K562 (cell line): ENCODE data around the gene GATAD2B. TPM values are rescaled to one million over a fixed set of nuclear protein-coding genes. Genes with fewer than 3 reads are reported as not detected.

ENCODE experiments used
- GATAD2A ChIP-seq: fragments of 450-650 bp; IDR thresholded peaks from 2 replicates; pipeline ENCODE4 v1.6.1; 2017
- MLLT1 ChIP-seq, 2 experiments: fragments of 450-650 bp; IDR thresholded peaks; 2 replicates each; pipeline ENCODE4 v1.6.1; 2016
- NR4A1 ChIP-seq, 2 experiments: fragments of 250-450 bp in 1 of 2; fragments of 450-650 bp in 1 of 2; sonication (Bioruptor Pico) in 1 of 2; IDR thresholded peaks; 2 replicates each; pipeline versions ENCODE4 v1.4.0 to v1.6.1; 2016 to 2020; ENCODE audit warnings: mild to moderate bottlenecking in 2 of 2, missing compliant biosample characterization in 1 of 2, missing genetic modification characterization in 1 of 2, moderate library complexity in 1 of 2
- PRPF4 ChIP-seq: fragments of 200-400 bp; formaldehyde crosslinking; IDR thresholded peaks from one replicate; pipeline ENCODE4 v1.6.1; 2017; ENCODE audit warnings: low read length, low read depth, mild to moderate bottlenecking; ENCODE audit not compliant: insufficient read depth, poor library complexity, severe bottlenecking
- STAG1 ChIP-seq: sonication (generic); formaldehyde crosslinking; IDR thresholded peaks from 2 replicates; pipeline ENCODE4 v1.5.0; 2020; ENCODE audit warnings: missing genetic modification reagents, borderline replicate concordance
- ZBTB33 ChIP-seq: sonication (generic); formaldehyde crosslinking; IDR thresholded peaks from 2 replicates; pipeline ENCODE4 v1.8.1; 2023; ENCODE audit warnings: mild to moderate bottlenecking, missing genetic modification reagents
- ZNF407 ChIP-seq: fragments of 450-650 bp; IDR thresholded peaks from 2 replicates; pipeline ENCODE4 v1.6.1; 2016; ENCODE audit warnings: low read depth
- polyA plus RNA-seq, 8 experiments: library from polyadenylated mRNA; depleted of rRNA in 4 of 8; stranded (reverse) in 5 of 8; unstranded in 3 of 8; fragments of >200 nt; fragmentation: Nextera tagmentation in 2 of 8; fragmentation: Illumina TruSeq in 1 of 8; extraction: Ambion mirVana in 2 of 8; extraction: Trizol in 1 of 8; gene quantifications; 2 replicates each; pipeline versions ENCODE4 v1.2.1 to v1.2.3, GENCODE V29; 2011 to 2014; ENCODE audit warnings: inconsistent platforms in 1 of 8, missing spikeins in 1 of 8
- total RNA-seq, 7 experiments: library from RNA; depleted of rRNA in 6 of 7; stranded (reverse); fragments of >200 nt in 6 of 7; fragmentation: Illumina TruSeq in 2 of 7; extraction: Trizol in 2 of 7; gene quantifications; 2 replicates each; pipeline versions ENCODE4 v1.2.1 to v1.2.3, GENCODE V29; 2011 to 2021; ENCODE audit warnings: low replicate concordance in 1 of 7
- TF ChIP-seq, protein P1 (sequence below): fragments of 450-650 bp; formaldehyde crosslinking; IDR thresholded peaks from 2 replicates; pipeline ENCODE4 v1.4.0; 2022; ENCODE audit warnings: missing genetic modification characterization
- TF ChIP-seq, protein P2 (sequence below): fragments of 450-650 bp; IDR thresholded peaks from 2 replicates; pipeline ENCODE4 v1.7.1; 2018; ENCODE audit warnings: mild to moderate bottlenecking, low read depth; ENCODE audit not compliant: partially characterized antibody

The GATAD2B gene
- total and polyA plus RNA-seq, 9 of the 15 experiments (the other 6 are each of a cell fraction or from before 2014, with no cell fraction given) = 1.5 to 40.2 (median 4.9) TPM

GRCh38 chr1:153963030-153963849, 40.5 kb upstream of the GATAD2B start, which contains the start of gene SLC39A1 (continued):
- TF ChIP-seq ZNF407 (no peak), NR4A1 (CRISPR knock-in tag; IDR thresholded peaks at IDR 0.05) (no peak), NR4A1 (tag; IDR thresholded peaks at IDR 0.05) (no peak), GATAD2A (no peak), MLLT1 (IDR thresholded peaks at IDR 0.05) (no peak), STAG1 (CRISPR knock-in tag) (no peak), ZBTB33 (no peak), PRPF4 (no peak)
- TF ChIP-seq, protein P1, sequence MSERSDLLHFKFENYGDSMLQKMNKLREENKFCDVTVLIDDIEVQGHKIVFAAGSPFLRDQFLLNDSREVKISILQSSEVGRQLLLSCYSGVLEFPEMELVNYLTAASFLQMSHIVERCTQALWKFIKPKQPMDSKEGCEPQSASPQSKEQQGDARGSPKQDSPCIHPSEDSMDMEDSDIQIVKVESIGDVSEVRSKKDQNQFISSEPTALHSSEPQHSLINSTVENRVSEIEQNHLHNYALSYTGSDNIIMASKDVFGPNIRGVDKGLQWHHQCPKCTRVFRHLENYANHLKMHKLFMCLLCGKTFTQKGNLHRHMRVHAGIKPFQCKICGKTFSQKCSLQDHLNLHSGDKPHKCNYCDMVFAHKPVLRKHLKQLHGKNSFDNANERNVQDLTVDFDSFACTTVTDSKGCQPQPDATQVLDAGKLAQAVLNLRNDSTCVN (CRISPR knock-in tag) = no peak
- TF ChIP-seq, protein P2, sequence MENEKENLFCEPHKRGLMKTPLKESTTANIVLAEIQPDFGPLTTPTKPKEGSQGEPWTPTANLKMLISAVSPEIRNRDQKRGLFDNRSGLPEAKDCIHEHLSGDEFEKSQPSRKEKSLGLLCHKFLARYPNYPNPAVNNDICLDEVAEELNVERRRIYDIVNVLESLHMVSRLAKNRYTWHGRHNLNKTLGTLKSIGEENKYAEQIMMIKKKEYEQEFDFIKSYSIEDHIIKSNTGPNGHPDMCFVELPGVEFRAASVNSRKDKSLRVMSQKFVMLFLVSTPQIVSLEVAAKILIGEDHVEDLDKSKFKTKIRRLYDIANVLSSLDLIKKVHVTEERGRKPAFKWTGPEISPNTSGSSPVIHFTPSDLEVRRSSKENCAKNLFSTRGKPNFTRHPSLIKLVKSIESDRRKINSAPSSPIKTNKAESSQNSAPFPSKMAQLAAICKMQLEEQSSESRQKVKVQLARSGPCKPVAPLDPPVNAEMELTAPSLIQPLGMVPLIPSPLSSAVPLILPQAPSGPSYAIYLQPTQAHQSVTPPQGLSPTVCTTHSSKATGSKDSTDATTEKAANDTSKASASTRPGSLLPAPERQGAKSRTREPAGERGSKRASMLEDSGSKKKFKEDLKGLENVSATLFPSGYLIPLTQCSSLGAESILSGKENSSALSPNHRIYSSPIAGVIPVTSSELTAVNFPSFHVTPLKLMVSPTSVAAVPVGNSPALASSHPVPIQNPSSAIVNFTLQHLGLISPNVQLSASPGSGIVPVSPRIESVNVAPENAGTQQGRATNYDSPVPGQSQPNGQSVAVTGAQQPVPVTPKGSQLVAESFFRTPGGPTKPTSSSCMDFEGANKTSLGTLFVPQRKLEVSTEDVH = peak; percentile 16
